SK-N-MC (cell line): ENCODE data around the gene MPV17L2.

ENCODE experiments used
- DNase-seq: peaks from one replicate; pipeline ENCODE4 v3.0.0-alpha.2; 2011; ENCODE audit warnings: low read depth, low spot score
- H3K27ac ChIP-seq: fragments of 200-600 bp; sonication (generic); 2 replicates; pipeline ENCODE4 v1.5.1; 2016; ENCODE audit warnings: mixed run types
- H3K36me3 ChIP-seq: fragments of 200-600 bp; sonication (generic); 2 replicates; pipeline ENCODE4 v1.6.1; 2017; ENCODE audit warnings: antibody characterized with exemption, low read length, mixed read lengths; ENCODE audit not compliant: insufficient read depth
- H3K4me3 ChIP-seq: fragments of 200-600 bp; sonication (generic); 2 replicates; pipeline ENCODE4 v1.5.1; 2016
- H3K9ac ChIP-seq: fragments of 200-600 bp; sonication (generic); 2 replicates; pipeline ENCODE4 v1.8.0; 2017; ENCODE audit warnings: mixed run types, mixed read lengths; ENCODE audit not compliant: insufficient read length
- H3K9me3 ChIP-seq: fragments of 200-600 bp; sonication (generic); 2 replicates; pipeline ENCODE4 v1.6.1; 2017; ENCODE audit warnings: low read depth, mild to moderate bottlenecking, antibody characterized with exemption, low read length, moderate library complexity, mixed read lengths
- EZH2 ChIP-seq: fragments of 200-600 bp; sonication (generic); IDR thresholded peaks from one replicate; pipeline ENCODE4 v1.6.1; 2017; ENCODE audit warnings: antibody characterized with exemption
- FOXP2 ChIP-seq: optimal IDR thresholded peaks from 2 replicates; pipeline ENCODE3; 2011; ENCODE audit warnings: mild to moderate bottlenecking, moderate library complexity; ENCODE audit not compliant: insufficient read depth; ENCODE audit errors: extremely low read length, control extremely low read depth
- POLR2AphosphoS5 ChIP-seq: IDR thresholded peaks from 2 replicates; pipeline ENCODE4 v1.6.1; 2012; ENCODE audit warnings: mild to moderate bottlenecking, low read depth, low read length, borderline replicate concordance

MPV17L2 gene

DNA sequence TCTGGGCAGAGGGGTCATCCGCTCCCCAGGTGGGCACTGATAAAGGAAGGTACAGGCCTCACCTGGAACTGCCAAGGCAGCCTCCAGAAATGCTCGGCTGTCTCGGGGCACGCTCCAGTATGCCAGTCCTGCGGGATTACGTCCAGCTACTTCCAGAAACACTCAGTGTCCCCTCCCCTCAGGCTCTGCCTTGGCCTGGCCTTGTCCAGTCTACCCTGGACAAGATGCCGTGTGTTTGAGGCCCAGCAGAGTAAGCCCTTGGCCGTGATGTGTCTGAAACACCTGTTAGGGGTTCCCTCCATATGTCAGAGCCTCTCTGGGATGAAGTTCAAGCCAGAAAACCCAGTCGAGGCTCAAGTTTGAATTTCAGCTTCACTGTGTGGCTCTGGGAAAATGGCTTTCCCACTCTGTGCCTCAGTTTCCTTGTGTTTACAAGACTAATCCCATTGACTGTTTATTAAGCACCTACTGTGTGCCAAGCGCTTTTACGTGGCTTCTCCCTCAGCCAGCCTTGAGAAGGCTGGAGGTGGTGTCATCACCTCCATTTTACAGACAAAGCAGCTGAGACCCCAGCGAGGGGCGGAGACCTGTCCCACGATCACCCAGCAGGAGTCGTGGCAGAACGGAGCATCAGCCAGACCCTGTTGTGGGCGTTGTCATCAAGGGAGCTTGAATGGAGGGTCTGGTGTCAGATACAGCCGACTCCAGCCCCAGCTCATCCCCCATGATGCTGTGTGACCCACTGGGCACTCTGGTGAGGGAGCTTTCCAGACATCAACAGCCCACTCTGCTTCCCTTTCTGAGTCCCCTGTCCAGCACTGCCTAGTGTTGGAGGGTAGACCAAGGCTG lies 42.0 kb upstream of the MPV17L2 start:
- TF ChIP-seq FOXP2, result no peak
- no peak for TF ChIP-seq POLR2AphosphoS5
- TF ChIP-seq EZH2, result no peak
- no peak for DNase-seq
- Histone ChIP-seq H3K9me3 (no peaks in the 10 kb centered on the region), H3K9ac (no peak overlapping the region), H3K4me3 (no peak overlapping the region), H3K36me3 (no peaks in the 10 kb centered on the region; the same call in 1 of the 2 replicates), H3K27ac (0 out of 2 replicates have a peak overlapping the region, but pooled peaks have one; percentile 95)

DNA sequence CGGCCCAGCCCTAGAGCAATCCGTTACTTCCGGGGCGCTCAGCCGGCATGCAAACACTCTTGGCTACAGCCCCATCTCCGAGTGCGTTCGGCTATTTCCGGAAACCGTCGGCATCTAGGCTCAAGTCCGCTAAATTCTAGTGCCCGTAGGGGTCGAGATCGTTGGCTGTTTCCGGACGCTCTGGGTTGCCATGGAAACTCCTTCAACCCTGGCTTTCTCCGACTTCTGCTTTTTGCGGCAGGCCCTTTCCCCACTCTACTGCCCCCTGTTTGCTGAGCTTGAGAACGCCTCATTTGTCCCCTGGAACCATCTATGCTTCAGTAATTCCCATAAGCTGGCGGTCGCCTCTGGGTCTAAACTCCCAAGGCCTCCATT lies 40.6 kb upstream of the MPV17L2 start:
- Histone ChIP-seq H3K4me3 (peak overlapping the region; percentile 95), H3K27ac (peak overlapping the region; percentile 95), H3K36me3 (no peaks in the 10 kb centered on the region; the same call in 1 of the 2 replicates), H3K9me3 (no peaks in the 10 kb centered on the region), H3K9ac (peak overlapping the region; percentile 95)
- TF ChIP-seq FOXP2 (no peak), POLR2AphosphoS5 (no peak), EZH2 (no peak)
- DNase-seq, result peak; percentile 90

- Histone ChIP-seq H3K27ac (peak within 1 kb of the TSS; percentile 95), H3K9me3 (no peaks in the 10 kb centered on the region), H3K36me3 (no peaks in the 10 kb centered on the region; the same call in 1 of the 2 replicates), H3K9ac (peak within 1 kb of the TSS; percentile 95), H3K4me3 (peak within 1 kb of the TSS; percentile 95)
- DNase-seq, result peak; percentile 90
- peak; percentile 43; the same call in 1 of the 2 replicates for TF ChIP-seq POLR2AphosphoS5
- peak; percentile 78 for TF ChIP-seq FOXP2
- TF ChIP-seq EZH2, result no peak
Observed at GRCh38 chr19:18152817-18153555, 40.0 kb upstream of the MPV17L2 start, which contains the start of gene PIK3R2. Gene PIK3R2, plus strand, starts transcription at chr19:18153163. Its CDS starts 2,717 bp downstream, at chr19:18155880.

DNA sequence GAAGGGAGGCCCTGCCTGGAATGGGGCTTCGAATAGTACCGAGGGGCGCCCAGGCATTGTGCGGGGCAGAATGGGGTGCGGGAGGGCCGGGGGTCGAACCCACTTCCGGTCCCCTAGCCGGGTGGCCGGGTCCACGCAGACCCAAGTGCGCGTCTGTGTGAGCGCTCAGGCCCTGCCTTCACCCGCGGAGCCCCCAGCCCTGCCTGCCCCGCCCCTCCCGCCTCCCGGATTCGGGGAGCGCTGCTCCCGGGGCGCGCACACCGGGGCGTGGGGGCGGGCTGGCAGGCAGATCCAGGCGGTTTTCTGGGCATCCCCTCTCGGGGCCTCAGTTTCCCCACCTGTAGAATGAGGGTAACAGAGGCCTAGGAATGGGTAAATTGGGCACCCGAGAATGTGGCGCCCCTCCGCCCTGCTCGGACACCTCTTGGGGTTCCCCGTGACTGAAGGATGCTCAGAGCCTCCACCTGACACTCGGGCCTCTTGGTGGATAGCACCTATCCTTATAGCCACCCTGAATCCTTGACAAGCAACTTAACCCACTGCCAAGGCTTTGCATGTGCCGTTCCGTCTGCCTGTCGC lies 39.4 kb upstream of the MPV17L2 start:
- Histone ChIP-seq H3K27ac (0 out of 2 replicates have a peak overlapping the region, but pooled peaks have one; percentile 50), H3K36me3 (no peaks in the 10 kb centered on the region; the same call in 1 of the 2 replicates), H3K9ac (peak overlapping the region; percentile 94), H3K9me3 (no peaks in the 10 kb centered on the region), H3K4me3 (peak overlapping the region; percentile 95)
- no peak for DNase-seq
- no peak for TF ChIP-seq EZH2
- no peak for TF ChIP-seq POLR2AphosphoS5

DNA sequence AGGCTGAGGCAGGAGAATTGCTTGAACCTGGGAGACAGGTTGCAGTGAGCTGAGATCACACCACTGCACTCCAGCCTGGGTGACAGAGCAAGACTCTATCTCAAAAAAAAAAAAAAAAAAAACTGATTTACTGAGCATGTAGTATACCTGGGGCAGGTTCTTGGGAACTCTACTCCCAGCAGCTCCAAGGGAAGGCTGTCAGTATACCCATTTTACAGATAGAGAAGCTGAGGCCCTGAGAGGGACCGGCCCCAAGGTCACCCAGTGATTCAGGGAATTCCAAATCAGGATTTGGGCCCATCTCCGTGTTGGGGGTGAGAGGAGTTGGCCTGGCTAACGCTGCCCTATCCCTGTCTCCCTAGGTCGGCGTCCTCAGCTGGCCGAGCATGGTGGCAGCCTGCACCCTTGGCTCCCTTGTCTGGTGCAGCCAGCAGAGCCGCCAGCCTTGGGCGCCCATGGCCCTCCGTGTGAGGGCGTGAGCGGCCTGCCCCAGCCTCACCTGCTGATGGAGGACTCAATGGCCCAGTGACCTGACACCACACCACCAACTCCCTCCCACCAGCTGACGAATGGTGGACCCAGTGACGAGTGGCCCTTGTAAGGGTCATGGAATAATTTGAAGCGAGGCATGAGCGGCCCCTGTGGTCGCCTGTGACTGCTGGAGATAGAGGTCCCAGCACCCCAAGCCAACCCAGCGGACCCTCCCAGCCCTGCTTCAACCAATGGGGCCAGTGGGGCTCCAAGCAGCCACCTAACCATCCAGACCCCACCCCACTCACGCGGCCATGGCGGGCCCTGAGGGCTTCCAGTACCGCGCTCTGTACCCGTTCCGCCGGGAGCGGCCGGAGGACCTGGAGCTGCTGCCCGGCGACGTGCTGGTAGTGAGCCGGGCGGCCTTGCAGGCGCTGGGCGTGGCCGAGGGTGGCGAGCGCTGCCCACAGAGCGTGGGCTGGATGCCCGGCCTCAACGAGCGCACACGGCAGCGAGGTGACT lies 37.6 kb upstream of the MPV17L2 start:
- Histone ChIP-seq H3K9ac (no peak overlapping the region), H3K9me3 (no peaks in the 10 kb centered on the region), H3K4me3 (no peak overlapping the region), H3K36me3 (no peaks in the 10 kb centered on the region; the same call in 1 of the 2 replicates), H3K27ac (no peak overlapping the region)
- TF ChIP-seq EZH2, result no peak
- no peak for TF ChIP-seq FOXP2
- no peak for TF ChIP-seq POLR2AphosphoS5
- DNase-seq, result no peak

DNA sequence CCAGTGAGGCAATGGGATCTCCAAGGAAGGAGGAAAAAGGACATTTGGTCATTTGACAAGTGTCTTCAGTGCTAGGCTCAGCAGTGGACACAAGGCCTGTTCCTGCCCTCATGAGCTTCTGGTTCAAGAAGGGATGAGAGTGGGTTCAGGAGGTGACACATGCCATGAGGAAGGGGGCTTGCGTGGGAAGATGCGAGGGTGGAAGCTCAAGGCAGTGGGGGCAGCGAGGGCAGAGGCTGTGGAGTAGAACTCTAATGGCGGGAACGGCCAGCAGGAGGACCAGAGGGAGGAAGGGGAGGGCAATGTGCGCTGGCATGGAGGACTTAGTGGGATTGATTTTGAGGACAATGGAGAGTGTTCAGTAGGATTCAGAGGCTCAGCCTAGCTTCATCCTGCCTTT lies 36.8 kb upstream of the MPV17L2 start:
- TF ChIP-seq EZH2 (no peak), FOXP2 (no peak), POLR2AphosphoS5 (no peak)
- Histone ChIP-seq H3K27ac (no peak overlapping the region), H3K4me3 (no peak overlapping the region), H3K9ac (no peak overlapping the region), H3K9me3 (no peaks in the 10 kb centered on the region), H3K36me3 (no peaks in the 10 kb centered on the region; the same call in 1 of the 2 replicates)
- no peak for DNase-seq

DNA sequence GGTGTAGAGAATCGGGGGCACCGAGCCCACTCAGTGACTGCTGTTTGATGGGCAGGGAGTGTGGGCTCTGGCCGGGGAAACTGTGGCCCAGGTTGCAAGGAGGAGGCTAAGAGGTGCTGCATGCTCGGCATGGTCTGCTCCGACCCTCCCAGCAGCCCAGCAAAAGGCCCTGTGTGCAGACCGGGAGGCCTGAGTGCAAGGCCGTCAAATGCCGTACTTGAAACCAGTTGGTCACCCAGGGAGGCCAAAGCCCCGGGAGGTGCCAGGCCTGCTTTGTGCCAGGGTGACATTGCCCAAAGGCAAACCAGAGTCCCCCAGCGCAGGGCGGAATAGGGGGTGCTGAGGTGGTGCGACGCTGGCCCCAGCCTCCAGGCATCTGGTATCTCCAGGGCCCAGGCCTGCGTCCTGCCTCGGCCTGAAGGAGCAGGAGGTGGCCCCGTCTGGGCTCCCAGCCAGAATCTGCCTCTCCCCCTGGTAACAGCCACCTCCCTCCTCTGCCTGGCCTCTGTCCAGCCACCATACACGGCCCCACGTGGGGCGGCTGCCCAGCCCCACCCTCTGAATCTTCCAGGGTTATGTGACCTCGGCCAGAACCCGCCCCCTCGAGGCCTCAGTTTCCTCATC lies 36.1 kb upstream of the MPV17L2 start:
- DNase-seq, result no peak
- Histone ChIP-seq H3K9me3 (no peaks in the 10 kb centered on the region), H3K27ac (no peak overlapping the region), H3K36me3 (peaks cover 2% of the 10 kb centered on the region; the same call in 1 of the 2 replicates), H3K9ac (no peak overlapping the region), H3K4me3 (no peak overlapping the region)
- TF ChIP-seq EZH2 (no peak), FOXP2 (no peak), POLR2AphosphoS5 (no peak)
